ENCODE measurements around the gene SLC37A2. TPM values are rescaled to one million over a fixed set of nuclear protein-coding genes. Genes with fewer than 3 reads are reported as not detected.
A peak's percentile ranks its signal among the peaks of the same experiment; 100 is the strongest.
"Not testable (repeated sequence)": the region's sequence is repeated elsewhere in the genome, so short reads cannot be mapped to it uniquely, and the experiment has no call there.

Gene SLC37A2
- polyA plus RNA-seq, 1 donor (not counting 4 experiments of a cell fraction or from before 2014, with no cell fraction given) = 21.0 TPM

DNA sequence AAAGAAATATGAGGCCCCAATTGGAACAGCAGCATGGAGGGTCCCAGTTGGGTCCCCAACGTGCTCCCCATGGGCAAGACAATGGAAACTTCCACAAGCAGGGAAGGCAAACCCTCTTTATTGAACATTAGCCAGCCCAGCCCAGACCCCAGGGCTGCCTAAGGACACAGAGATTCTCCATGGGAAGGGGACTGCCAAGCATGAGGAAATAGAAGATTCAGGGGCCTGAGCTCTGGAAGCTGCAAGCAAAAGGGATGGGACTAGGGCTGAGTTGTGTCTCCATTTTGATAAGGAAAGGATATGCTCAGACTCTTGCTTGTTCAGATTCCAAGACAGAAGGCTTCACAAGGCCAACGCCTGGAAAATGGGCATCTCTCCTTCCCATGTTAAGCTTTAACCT lies 25.0 kb downstream of the SLC37A2 start:
- Histone ChIP-seq H3K4me2 (ENCODE audit: control insufficient read depth, extremely low read depth, insufficient read depth, low read depth, low read length) (no peak overlapping the region), H3K4me1 (ENCODE audit: control insufficient read depth, extremely low read depth, insufficient read depth, low read length) (peaks cover 25% of the 10 kb centered on the region), H4K20me1 (ENCODE audit: control insufficient read depth, extremely low read depth, insufficient read depth, low read length) (no peaks in the 10 kb centered on the region), H3K9me3 (ENCODE audit: control insufficient read depth, low read depth, low read length) (no peaks in the 10 kb centered on the region), H3K27me3 (ENCODE audit: control insufficient read depth, extremely low read depth, insufficient read depth, low read length) (no peaks in the 10 kb centered on the region), H2AFZ (ENCODE audit: control insufficient read depth, low read length) (no peak overlapping the region), H3K4me3 (ENCODE audit: control insufficient read depth in 2 of 3, extremely low read depth in 1 of 3, insufficient read depth in 2 of 3, low read depth in 1 of 3, low read length in 3 of 3) (no peak overlapping the region), H3K27ac (ENCODE audit: control insufficient read depth, insufficient read depth, low read length) (no peak overlapping the region), H3K9me1 (ENCODE audit: control insufficient read depth, extremely low read depth, insufficient read depth, low read length) (no peaks in the 10 kb centered on the region), H3K79me2 (ENCODE audit: control insufficient read depth, insufficient read depth, low read length) (no peaks in the 10 kb centered on the region), H3K36me3 (ENCODE audit: control insufficient read depth in 2 of 2, extremely low read depth in 1 of 2, insufficient read depth in 2 of 2, low read length in 2 of 2) (peaks cover 3 to 11% of the 10 kb centered on the region in 2 experiments), H3K9ac (ENCODE audit: control insufficient read depth, extremely low read depth, insufficient read depth, low read length) (no peak overlapping the region)
- no peak for TF ChIP-seq EZH2 (IDR thresholded peaks at IDR 0.05; ENCODE audit: low read length)
- TF ChIP-seq, protein P1, sequence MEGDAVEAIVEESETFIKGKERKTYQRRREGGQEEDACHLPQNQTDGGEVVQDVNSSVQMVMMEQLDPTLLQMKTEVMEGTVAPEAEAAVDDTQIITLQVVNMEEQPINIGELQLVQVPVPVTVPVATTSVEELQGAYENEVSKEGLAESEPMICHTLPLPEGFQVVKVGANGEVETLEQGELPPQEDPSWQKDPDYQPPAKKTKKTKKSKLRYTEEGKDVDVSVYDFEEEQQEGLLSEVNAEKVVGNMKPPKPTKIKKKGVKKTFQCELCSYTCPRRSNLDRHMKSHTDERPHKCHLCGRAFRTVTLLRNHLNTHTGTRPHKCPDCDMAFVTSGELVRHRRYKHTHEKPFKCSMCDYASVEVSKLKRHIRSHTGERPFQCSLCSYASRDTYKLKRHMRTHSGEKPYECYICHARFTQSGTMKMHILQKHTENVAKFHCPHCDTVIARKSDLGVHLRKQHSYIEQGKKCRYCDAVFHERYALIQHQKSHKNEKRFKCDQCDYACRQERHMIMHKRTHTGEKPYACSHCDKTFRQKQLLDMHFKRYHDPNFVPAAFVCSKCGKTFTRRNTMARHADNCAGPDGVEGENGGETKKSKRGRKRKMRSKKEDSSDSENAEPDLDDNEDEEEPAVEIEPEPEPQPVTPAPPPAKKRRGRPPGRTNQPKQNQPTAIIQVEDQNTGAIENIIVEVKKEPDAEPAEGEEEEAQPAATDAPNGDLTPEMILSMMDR (optimal IDR thresholded peaks at IDR 0.05 in 1 of 3, IDR thresholded peaks at IDR 0.05 in 1 of 3, conservative IDR thresholded peaks at IDR 0.05 in 1 of 3; ENCODE audit: extremely low read depth in 1 of 3, insufficient read depth in 2 of 3, low read length in 3 of 3) = no peak
- no peak for DNase-seq (ENCODE audit: low read depth, low spot score)
- dilution Hi-C loops (cut with MboI; ENCODE audit: extremely low pct_ligation_motif_present, low sequenced_read_pairs) = no loop called here
- FAIRE-seq = no peak

DNA sequence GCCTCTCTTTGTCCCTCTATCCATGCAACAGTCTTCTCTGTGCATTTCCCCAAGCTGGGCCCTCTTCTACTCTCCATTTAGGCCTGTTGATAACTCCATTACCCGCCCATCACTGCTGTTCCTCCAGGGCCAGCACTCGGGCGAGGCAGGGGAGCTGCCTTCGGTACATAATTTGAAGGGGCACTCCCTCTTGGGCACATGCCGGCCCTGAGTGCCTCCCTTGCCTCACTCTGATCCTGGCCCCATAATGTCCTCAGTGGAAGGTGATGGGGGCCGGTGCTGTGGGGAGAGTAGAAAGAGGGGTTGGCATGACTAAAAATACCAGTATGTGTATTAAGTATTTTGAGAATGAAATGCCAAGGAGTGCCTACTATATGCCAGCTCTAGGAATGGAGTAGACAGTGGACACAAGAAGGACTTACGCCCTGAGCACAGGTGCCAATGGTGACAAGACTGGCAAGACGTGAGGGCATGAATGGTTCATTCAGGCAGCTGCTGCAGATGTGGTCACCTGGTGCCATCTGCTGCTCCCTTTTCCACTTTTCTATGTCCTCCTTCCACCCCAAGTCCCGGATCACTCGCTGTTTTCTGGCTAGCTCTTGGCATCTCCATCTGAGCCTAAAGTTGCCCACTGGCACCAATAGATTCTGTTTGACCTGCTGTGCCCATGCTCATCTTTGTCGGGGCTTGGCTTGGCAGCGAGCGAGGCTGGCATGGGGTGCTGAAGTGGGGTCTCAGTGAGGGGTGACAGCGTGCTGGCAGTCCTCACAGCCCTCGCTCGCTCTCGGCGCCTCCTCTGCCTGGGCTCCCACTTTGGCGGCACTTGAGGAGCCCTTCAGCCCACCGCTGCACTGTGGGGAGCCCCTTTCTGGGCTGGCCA lies 25.7 kb downstream of the SLC37A2 start:
- Histone ChIP-seq H3K36me3 (ENCODE audit: control insufficient read depth in 2 of 2, extremely low read depth in 1 of 2, insufficient read depth in 2 of 2, low read length in 2 of 2) (peaks cover 3 to 11% of the 10 kb centered on the region in 2 experiments), H3K9me3 (ENCODE audit: control insufficient read depth, low read depth, low read length) (no peaks in the 10 kb centered on the region), H3K9me1 (ENCODE audit: control insufficient read depth, extremely low read depth, insufficient read depth, low read length) (peaks cover under 1% of the 10 kb centered on the region), H3K4me3 (ENCODE audit: control insufficient read depth in 2 of 3, extremely low read depth in 1 of 3, insufficient read depth in 2 of 3, low read depth in 1 of 3, low read length in 3 of 3) (no peak overlapping the region), H3K79me2 (ENCODE audit: control insufficient read depth, insufficient read depth, low read length) (no peaks in the 10 kb centered on the region), H2AFZ (ENCODE audit: control insufficient read depth, low read length) (no peak overlapping the region), H3K27ac (ENCODE audit: control insufficient read depth, insufficient read depth, low read length) (no peak overlapping the region), H4K20me1 (ENCODE audit: control insufficient read depth, extremely low read depth, insufficient read depth, low read length) (no peaks in the 10 kb centered on the region), H3K4me2 (ENCODE audit: control insufficient read depth, extremely low read depth, insufficient read depth, low read depth, low read length) (no peak overlapping the region), H3K9ac (ENCODE audit: control insufficient read depth, extremely low read depth, insufficient read depth, low read length) (no peak overlapping the region), H3K27me3 (ENCODE audit: control insufficient read depth, extremely low read depth, insufficient read depth, low read length) (no peaks in the 10 kb centered on the region), H3K4me1 (ENCODE audit: control insufficient read depth, extremely low read depth, insufficient read depth, low read length) (peaks cover 23% of the 10 kb centered on the region)
- no peak for TF ChIP-seq EZH2 (IDR thresholded peaks at IDR 0.05; ENCODE audit: low read length)
- TF ChIP-seq, protein P1 (optimal IDR thresholded peaks at IDR 0.05 in 1 of 3, IDR thresholded peaks at IDR 0.05 in 1 of 3, conservative IDR thresholded peaks at IDR 0.05 in 1 of 3; ENCODE audit: extremely low read depth in 1 of 3, insufficient read depth in 2 of 3, low read length in 3 of 3) = peak in 1 of 3 experiments; percentile 44
- dilution Hi-C loops (cut with MboI; ENCODE audit: extremely low pct_ligation_motif_present, low sequenced_read_pairs) = no loop called here
- DNase-seq (ENCODE audit: low read depth, low spot score) (no peak), FAIRE-seq (no peak)

DNA sequence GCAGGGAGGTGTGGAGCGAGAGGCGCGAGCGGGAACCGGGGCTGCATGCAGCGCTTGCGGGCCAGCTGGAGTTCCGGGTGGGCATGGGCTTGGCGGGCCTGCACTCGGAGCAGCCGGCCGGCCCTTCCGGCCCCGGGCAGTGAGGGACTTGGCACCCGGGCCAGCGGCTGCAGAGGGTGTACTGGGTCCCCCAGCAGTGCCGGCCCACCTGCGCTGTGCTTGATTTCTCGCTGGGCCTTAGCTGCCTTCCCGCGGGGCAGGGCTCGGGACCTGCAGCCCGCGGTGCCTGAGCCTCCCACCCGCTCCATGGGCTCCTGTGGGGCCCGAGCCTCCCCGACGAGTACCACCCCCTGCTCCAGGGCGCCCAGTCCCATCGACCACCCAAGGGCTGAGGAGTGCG lies 26.4 kb downstream of the SLC37A2 start:
- peaks cover 18% of the 10 kb centered on the region for H3K4me1 ChIP-seq (ENCODE audit: control insufficient read depth, extremely low read depth, insufficient read depth, low read length)
- H3K9ac ChIP-seq (ENCODE audit: control insufficient read depth, extremely low read depth, insufficient read depth, low read length); H3K9me3 ChIP-seq (ENCODE audit: control insufficient read depth, low read depth, low read length); H3K36me3 ChIP-seq (ENCODE audit: control insufficient read depth in 2 of 2, extremely low read depth in 1 of 2, insufficient read depth in 2 of 2, low read length in 2 of 2); FAIRE-seq; H2AFZ ChIP-seq (ENCODE audit: control insufficient read depth, low read length); dilution Hi-C loops (cut with MboI; ENCODE audit: extremely low pct_ligation_motif_present, low sequenced_read_pairs); H3K4me2 ChIP-seq (ENCODE audit: control insufficient read depth, extremely low read depth, insufficient read depth, low read depth, low read length); H3K27me3 ChIP-seq (ENCODE audit: control insufficient read depth, extremely low read depth, insufficient read depth, low read length); H4K20me1 ChIP-seq (ENCODE audit: control insufficient read depth, extremely low read depth, insufficient read depth, low read length); H3K4me3 ChIP-seq (ENCODE audit: control insufficient read depth in 2 of 3, extremely low read depth in 1 of 3, insufficient read depth in 2 of 3, low read depth in 1 of 3, low read length in 3 of 3); DNase-seq (ENCODE audit: low read depth, low spot score); H3K27ac ChIP-seq (ENCODE audit: control insufficient read depth, insufficient read depth, low read length); H3K79me2 ChIP-seq (ENCODE audit: control insufficient read depth, insufficient read depth, low read length); H3K9me1 ChIP-seq (ENCODE audit: control insufficient read depth, extremely low read depth, insufficient read depth, low read length): not testable (repeated sequence)

All from keratinocyte (primary cell).